HG03097 (cell line): ENCODE data around the gene GNAS-AS1.

ENCODE experiments used
- ATAC-seq: cut with Tn5 transposase; IDR thresholded peaks from one replicate; pipeline ENCODE4 v1.9.1; 2021; ENCODE audit not compliant: unreplicated experiment, low FRiP score

The GNAS-AS1 gene

GRCh38 chr20:58886546-58886945 is 35.8 kb upstream of the GNAS-AS1 start:
- ATAC-seq = no peak

DNA sequence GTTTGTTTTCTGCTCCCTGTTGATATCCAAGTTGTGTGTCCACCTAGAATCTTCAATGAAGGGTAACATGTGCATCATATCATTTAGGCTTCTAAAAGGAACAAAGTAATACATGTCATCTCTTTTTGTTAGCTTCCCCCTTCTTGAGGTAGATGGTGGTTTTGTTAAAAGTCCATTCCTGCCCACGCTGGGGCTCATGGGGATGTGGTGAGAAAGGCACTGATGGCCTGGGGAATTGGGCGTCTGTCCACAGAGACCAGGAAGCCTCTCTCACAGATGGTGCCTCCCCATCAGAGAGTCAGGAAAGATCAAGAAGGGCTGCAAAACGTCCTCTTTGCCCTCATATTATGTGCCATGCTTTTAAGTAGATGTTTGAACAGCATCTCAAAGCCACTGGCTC is 34.3 kb upstream of the GNAS-AS1 start:
- no peak for ATAC-seq

- no peak for ATAC-seq
Observed at GRCh38 chr20:58883241-58883691, 32.6 kb upstream of the GNAS-AS1 start.

- no peak for ATAC-seq
Observed at GRCh38 chr20:58882704-58883089, 32.0 kb upstream of the GNAS-AS1 start.

DNA sequence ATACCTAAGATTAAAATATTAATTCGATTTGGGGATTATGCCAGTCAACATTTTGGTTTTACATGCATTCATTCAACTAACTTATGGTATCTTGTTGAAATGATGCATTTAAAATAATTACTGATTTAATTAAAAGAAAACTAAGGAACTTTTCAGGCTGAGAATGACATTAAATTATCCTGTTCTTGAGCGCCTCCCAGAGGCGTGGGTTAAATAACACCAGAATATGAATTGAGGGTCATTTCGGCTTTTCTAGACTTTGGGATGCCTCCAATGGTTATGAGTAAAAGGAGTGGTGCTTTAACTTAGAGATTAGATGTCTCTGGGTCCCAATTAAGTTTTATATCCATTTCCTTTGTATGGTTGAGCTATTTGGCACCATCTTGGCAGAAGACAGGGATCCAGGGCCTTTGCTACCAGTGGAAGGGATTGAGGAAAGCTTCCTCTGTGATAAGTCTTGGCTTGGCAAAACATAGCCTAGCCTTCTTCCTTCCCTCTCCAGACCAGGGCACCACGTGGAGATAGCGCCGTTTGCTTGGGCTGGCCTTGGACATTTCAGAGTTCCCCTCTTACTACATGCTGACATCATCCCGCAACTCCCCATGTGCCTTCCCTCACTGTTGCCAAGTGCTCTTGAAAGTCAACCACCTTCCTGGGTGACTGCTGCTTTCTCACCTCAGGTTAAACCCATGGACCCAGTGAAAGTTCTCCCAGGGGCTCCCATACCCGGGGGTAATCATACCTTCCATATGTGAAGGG is 30.5 kb upstream of the GNAS-AS1 start:
- no peak for ATAC-seq

DNA sequence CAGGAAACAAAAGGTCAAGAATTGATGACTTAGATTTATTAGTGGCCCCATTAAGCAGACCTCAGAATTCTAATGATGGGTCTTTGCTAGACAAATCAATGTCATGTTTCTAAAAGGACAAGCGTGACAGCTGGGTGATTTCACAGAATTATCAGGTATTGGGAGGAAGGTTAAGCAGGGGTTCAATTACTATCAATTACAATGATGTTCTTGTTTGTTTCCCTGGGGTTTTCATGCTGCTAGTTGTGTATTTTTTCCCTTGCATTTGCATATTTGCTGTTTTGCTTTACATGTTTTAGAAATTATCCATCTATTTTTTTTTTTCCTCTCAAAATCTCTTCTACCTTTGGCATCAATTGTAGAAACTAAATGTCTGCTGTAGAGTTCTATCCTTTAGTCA is 29.7 kb upstream of the GNAS-AS1 start:
- no peak for ATAC-seq

- no peak for ATAC-seq
Observed at GRCh38 chr20:58878399-58878798, 27.7 kb upstream of the GNAS-AS1 start.

DNA sequence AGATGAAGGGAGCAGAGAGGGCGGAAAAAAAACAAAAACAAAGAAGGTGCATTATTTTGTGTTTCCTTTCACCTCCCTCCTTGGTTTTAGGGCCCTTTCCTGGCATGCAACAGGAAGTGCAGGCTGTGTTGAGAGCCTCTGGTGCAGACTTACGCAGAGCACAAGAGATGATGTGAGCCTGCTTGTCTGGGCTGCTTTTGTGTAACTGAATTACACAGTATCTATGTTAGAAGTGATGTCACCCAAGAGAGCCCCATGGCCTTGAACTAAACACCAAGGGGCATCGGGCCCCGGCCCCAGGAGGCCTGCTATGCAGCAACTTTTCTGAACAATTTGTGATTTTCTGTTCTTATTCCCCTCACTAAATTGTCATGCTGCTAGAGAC is 27.3 kb upstream of the GNAS-AS1 start:
- no peak for ATAC-seq

DNA sequence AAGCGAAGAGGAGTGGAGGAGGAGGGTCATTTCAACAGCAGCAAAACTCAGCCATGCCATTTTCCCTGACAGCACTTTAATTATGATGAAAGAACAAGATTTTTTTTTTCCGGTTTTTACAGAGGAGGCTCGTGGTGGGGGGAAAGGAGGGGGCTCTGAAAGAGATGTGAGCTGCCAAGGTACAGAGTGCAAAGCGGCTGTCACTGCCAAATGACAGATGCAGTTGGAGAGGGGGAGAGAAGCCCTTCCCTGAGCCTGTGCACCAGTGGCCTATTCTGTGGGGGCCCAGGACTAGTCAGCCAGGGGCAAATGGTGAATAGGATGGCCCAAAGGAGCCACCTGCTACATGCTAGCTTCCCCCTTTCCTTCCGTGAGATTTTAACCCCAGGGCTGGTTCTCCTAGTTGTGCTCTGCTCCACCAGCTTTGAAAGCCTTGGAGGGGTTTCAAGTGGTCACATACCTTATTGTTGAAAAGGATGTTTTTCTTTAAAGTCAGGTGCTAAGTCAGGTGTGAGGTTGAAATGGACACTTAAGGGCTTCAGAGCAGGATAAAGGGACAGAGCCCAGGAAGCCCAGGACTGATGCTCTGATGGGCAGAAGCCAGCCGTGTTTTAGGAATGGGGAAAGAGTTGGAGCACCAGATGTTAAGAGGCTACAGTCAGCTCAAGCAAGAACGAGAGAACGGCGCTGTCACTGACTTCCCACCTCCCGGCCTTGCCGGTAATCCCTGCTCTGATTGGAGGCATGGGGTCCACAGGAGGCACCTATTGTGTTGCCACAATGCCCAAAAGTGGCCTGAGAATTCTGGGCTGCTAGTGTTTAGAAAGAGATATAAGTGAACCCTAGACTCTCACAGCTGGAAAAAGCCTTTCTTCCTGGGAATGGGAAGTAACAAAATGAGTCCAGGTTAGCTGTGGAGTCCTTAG is 26.6 kb upstream of the GNAS-AS1 start:
- no peak for ATAC-seq

DNA sequence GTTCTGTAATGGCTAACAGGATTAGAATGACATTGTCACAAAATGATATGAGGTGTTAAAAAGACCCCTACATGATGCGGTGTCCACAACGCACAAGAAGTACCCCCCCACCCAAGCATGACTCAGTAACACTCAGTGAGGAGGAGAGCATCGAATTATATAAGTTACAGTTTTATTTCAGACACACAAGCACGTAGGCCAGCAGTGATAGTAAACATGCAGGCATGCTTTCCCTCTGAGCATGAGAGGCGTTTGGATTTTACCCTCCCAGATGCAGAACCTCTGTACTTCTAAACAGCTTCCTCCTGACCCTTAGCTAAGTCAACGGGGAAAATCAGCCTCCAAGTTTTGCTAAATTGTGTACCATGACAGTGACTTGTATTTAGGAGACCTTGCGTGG is 25.7 kb upstream of the GNAS-AS1 start:
- no peak for ATAC-seq

- ATAC-seq = no peak
Observed at GRCh38 chr20:58875541-58876134, 24.9 kb upstream of the GNAS-AS1 start.

DNA sequence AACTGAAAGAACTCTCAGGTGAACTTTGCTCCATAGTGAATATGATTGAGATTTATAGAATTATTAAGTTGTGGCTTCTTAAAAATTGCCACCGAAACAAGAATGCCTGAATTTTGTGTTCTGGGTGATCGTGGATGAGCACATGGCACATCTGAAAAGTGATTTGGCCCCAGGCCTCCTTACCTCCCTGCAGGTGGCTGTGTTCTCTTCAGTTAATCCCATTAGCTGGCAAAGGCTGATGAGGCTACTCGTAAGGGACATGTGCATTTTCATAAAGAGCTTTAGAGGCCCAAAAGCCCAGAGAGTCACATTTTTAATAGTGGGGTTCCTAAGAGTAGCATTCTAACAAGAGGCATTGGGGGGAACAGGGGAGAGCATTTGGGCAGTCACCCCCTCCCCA is 24.4 kb upstream of the GNAS-AS1 start:
- ATAC-seq = no peak

DNA sequence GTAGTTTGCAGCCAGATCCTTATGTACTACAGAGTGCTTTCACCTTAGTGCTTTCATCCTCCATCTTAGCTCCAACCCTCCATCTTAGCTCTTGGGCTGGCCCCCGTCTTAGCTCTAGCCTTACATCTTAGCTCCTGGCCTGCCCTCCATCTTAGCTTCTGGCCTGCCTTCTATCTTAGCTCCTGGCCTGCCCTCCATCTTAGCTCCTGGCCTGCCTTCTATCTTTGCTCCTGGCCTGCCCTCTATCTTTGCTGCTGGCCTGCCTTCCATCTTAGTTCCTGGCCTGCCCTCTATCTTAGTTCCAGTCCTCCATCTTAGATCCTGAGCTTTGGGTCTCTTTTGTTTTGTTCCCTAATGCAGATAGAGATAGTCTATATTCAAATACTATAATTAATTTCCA is 23.8 kb upstream of the GNAS-AS1 start:
- ATAC-seq = no peak

- ATAC-seq = no peak
Observed at GRCh38 chr20:58871533-58872102, 20.9 kb upstream of the GNAS-AS1 start.

DNA sequence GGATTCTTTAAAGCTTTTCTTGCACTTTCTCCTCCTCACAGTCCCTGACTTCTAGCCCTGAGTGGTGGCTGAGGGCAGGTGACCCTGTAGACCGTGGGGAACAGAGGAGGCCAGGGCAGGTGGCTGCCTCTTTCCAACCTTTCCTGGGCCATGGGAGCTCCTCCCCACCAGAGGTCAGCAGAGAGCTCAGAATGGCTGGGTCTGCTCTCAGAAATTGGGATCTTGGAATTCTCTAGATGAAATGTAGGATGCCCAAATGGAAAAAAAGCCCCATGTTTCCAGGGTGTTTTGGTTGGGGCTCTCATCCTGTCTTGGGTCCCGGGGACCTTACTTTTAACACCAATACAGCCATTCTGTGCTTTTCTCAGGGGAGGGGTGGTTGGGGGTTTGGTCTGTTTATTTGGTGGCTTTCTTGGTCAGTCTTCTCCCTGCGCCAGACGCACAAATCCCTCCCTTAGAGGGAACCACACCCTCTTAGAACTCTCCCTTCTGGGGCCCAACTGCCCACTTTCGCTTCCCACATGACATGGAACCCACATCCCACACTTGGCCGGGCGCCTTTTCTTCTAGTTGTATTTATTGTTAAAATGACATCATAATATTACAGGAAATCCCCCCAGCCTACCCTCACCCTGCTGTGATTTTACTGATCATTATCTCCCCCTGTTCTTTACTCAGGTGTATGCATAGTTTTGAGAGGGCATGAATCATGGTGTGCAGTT is 19.8 kb upstream of the GNAS-AS1 start:
- no peak for ATAC-seq

DNA sequence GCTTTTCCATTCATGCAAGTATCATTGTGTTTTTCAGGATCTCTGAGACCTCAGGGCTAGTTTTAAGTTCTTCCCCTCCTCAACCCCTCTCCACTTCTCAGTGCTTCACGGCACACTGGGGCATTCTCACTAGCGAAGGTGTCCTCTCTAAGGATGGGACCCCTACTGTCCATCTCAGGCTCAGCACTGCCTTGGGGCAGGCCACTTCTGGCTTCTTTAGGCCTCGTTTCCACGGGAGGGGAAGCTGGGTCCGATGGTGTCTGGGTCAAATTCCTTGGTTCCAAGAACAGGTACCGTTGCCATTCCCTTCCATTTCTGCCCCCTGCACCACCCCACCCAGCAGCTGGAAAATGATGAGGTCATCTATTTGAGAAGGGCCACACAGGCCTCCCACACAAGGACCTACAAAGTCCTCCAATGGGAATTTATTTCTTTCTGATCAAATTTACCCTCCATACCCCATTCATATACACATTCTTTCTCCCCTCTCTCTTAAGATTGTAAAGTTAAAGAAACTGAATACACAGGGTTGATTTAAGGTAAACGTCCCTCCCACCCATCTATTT is 19.0 kb upstream of the GNAS-AS1 start:
- no peak for ATAC-seq

DNA sequence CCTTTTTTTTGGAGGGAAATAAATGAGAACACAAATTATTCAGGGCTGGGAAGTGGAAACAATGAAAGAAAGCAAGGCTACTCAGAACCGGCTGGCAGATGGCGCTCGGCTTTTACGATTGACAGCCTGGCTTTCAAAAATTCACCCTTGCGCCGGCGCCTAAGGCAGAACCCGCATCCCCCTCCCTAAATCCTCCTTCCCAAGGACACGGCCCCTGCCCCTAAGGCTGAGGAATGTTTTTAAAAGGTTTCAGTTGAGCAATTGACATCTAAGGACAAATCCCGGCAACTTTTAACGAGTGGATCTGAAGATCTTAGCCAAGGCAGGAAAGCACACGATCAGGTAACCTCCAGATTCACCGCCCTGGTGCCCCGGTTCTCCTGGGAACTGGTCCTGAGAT is 18.1 kb upstream of the GNAS-AS1 start:
- ATAC-seq = no peak

GRCh38 chr20:58867211-58867610 is 16.5 kb upstream of the GNAS-AS1 start:
- no peak for ATAC-seq

DNA sequence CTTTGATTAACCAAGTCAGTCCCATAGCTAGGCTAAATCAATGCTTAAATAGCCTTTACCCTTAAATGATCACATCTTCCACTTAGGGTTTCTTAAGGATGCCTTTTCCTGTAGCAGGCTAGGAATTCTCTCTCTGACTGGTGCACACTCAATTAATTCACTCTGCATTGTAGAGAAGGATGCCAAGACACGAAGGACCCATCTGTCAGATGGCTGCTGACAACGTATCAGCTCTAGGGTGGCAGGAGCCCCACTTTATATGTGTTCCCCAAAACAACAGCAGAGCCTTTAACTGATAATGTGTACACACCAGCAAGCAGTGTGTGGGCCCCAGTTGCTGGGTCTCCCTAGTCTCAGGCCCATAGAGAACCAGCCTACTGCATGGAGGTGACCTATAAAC is 15.1 kb upstream of the GNAS-AS1 start:
- ATAC-seq = no peak

DNA sequence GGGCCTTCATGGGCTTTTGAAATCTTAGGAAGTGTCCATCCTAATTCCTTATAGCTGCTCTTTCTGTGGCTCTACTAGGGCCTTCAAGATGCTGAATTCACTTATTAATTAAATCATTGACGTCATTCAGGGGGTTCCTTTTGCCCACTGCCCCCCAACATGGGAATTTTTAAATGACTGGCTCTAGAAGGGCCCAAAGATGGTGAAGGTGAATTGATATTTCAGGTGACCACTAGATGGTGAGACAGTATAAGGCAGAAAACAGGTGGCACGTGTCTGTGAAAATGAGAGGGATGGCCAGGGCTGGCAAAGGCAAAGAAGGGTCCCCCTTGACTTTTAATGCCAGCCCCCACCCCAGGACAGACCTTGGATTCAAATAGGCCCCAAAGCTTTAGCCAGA is 13.6 kb upstream of the GNAS-AS1 start:
- no peak for ATAC-seq
